Endothelial cell (in vitro differentiated cells): ENCODE results near the gene RAET1E. TPM values are rescaled to one million over a fixed set of nuclear protein-coding genes. Genes with fewer than 3 reads are reported as not detected.

ENCODE experiments used
- DNase-seq: peaks from one replicate; pipeline ENCODE4 v3.0.0; 2021; ENCODE audit warnings: low spot score
- H3K27ac Mint-ChIP-seq: one replicate; pipeline ENCODE4 v1.8.0; 2021; ENCODE audit warnings: mixed read lengths, inconsistent platforms; ENCODE audit not compliant: unreplicated experiment
- H3K27me3 Mint-ChIP-seq: one replicate; pipeline ENCODE4 v1.8.0; 2021; ENCODE audit warnings: mild to moderate bottlenecking, moderate library complexity, mixed read lengths, inconsistent platforms; ENCODE audit not compliant: unreplicated experiment
- H3K36me3 Mint-ChIP-seq: one replicate; pipeline ENCODE4 v1.8.0; 2021; ENCODE audit warnings: mild to moderate bottlenecking, low read depth, mixed read lengths, inconsistent platforms; ENCODE audit not compliant: unreplicated experiment
- H3K4me1 Mint-ChIP-seq: one replicate; pipeline ENCODE4 v1.8.0; 2021; ENCODE audit warnings: mild to moderate bottlenecking, mixed read lengths, inconsistent platforms; ENCODE audit not compliant: unreplicated experiment
- H3K4me3 Mint-ChIP-seq: one replicate; pipeline ENCODE4 v1.8.0; 2021; ENCODE audit warnings: mild to moderate bottlenecking, mixed read lengths, inconsistent platforms; ENCODE audit not compliant: unreplicated experiment
- H3K9me3 Mint-ChIP-seq: one replicate; pipeline ENCODE4 v1.8.0; 2021; ENCODE audit warnings: mixed read lengths, inconsistent platforms; ENCODE audit not compliant: unreplicated experiment
- total RNA-seq: library from RNA; stranded (reverse); fragmentation: NEBNext Ultra II Directional; extraction: Animal tissue kit (Norgen Biotek cat#: 25700); gene quantifications from one replicate; pipeline ENCODE4 v1.2.1, GENCODE V29; 2021; ENCODE audit not compliant: unreplicated experiment
- TF ChIP-seq, protein P1 (sequence below): fragments of 200-600 bp; sonication (generic); IDR thresholded peaks from one replicate; pipeline ENCODE4 v1.5.0; 2021; ENCODE audit warnings: antibody characterized with exemption; ENCODE audit not compliant: unreplicated experiment

The RAET1E gene
- total RNA-seq, 1 donor from 2014 or later: 0.28 TPM

- Mint-ChIP-seq H3K9me3 (no peaks in the 10 kb centered on the region), H3K27me3 (peaks cover 13% of the 10 kb centered on the region), H3K27ac (no peak overlapping the region), H3K4me1 (peaks cover 49% of the 10 kb centered on the region), H3K36me3 (peaks cover 4% of the 10 kb centered on the region), H3K4me3 (no peak overlapping the region)
- TF ChIP-seq, protein P1, sequence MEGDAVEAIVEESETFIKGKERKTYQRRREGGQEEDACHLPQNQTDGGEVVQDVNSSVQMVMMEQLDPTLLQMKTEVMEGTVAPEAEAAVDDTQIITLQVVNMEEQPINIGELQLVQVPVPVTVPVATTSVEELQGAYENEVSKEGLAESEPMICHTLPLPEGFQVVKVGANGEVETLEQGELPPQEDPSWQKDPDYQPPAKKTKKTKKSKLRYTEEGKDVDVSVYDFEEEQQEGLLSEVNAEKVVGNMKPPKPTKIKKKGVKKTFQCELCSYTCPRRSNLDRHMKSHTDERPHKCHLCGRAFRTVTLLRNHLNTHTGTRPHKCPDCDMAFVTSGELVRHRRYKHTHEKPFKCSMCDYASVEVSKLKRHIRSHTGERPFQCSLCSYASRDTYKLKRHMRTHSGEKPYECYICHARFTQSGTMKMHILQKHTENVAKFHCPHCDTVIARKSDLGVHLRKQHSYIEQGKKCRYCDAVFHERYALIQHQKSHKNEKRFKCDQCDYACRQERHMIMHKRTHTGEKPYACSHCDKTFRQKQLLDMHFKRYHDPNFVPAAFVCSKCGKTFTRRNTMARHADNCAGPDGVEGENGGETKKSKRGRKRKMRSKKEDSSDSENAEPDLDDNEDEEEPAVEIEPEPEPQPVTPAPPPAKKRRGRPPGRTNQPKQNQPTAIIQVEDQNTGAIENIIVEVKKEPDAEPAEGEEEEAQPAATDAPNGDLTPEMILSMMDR: no peak
- no peak for DNase-seq
Measured at GRCh38 chr6:149891259-149891658, 6.7 kb downstream of the RAET1E start.

- H3K4me1 Mint-ChIP-seq: peaks cover 43% of the 10 kb centered on the region
- no peaks in the 10 kb centered on the region for H3K9me3 Mint-ChIP-seq
- H3K36me3 Mint-ChIP-seq: peaks cover 4% of the 10 kb centered on the region
- DNase-seq: no peak
- TF ChIP-seq, protein P1: no peak
- no peak overlapping the region for H3K4me3 Mint-ChIP-seq
- H3K27ac Mint-ChIP-seq: no peak overlapping the region
- H3K27me3 Mint-ChIP-seq: peaks cover 13% of the 10 kb centered on the region
Measured at GRCh38 chr6:149890629-149891045, 7.3 kb downstream of the RAET1E start.

DNA sequence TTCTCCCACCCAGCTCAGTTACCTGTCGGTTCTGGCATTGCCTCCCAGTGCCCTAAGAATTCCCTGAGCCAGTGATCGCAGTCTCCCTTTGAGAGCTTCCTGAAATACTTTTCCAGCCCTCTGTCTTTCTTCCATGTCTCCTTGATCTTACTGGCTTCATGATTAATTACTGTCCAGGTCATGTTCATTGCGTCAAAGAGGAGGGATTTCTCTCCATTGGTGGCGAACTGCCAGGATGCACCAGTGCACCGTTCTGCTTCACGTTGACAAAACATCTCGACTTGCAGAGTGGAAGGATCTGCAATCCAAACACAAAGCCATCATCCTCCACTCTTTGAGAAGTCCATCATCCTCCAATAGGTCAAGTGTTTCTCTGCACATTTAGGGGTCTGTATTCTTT lies 8.6 kb downstream of the RAET1E start:
- no peak overlapping the region for H3K4me3 Mint-ChIP-seq
- peaks cover 4% of the 10 kb centered on the region for H3K36me3 Mint-ChIP-seq
- no peak for DNase-seq
- no peak overlapping the region for H3K27ac Mint-ChIP-seq
- TF ChIP-seq, protein P1: no peak
- peaks cover 15% of the 10 kb centered on the region for H3K27me3 Mint-ChIP-seq
- H3K9me3 Mint-ChIP-seq: no peaks in the 10 kb centered on the region
- H3K4me1 Mint-ChIP-seq: peaks cover 31% of the 10 kb centered on the region

- Mint-ChIP-seq H3K9me3 (no peaks in the 10 kb centered on the region), H3K4me3 (no peak overlapping the region), H3K36me3 (peaks cover 4% of the 10 kb centered on the region), H3K27ac (no peak overlapping the region), H3K27me3 (peaks cover 15% of the 10 kb centered on the region), H3K4me1 (peaks cover 34% of the 10 kb centered on the region)
- TF ChIP-seq, protein P1: no peak
- no peak for DNase-seq
Measured at GRCh38 chr6:149888659-149889058, 9.3 kb downstream of the RAET1E start.

GRCh38 chr6:149888093-149888492 lies 9.8 kb downstream of the RAET1E start:
- no peak for DNase-seq
- H3K4me1 Mint-ChIP-seq: peaks cover 32% of the 10 kb centered on the region
- H3K27me3 Mint-ChIP-seq: peaks cover 11% of the 10 kb centered on the region
- H3K36me3 Mint-ChIP-seq: peaks cover 4% of the 10 kb centered on the region
- no peak overlapping the region for H3K27ac Mint-ChIP-seq
- H3K4me3 Mint-ChIP-seq: no peak overlapping the region
- H3K9me3 Mint-ChIP-seq: no peaks in the 10 kb centered on the region
- TF ChIP-seq, protein P1: no peak
